Measurements from ENCODE around the gene ZNF385C. TPM values are rescaled to one million over a fixed set of nuclear protein-coding genes. Genes with fewer than 3 reads are reported as not detected.
"Not testable (repeated sequence)": the region's sequence is repeated elsewhere in the genome, so short reads cannot be mapped to it uniquely, and the experiment has no call there.

The ZNF385C gene
- total and polyA plus RNA-seq, 9 donors = 2.8 to 10.0 (median 7.6) TPM

- H3K4me1 ChIP-seq (ENCODE audit: control insufficient read depth, insufficient read depth, low read length) = peaks cover 50% of the 10 kb centered on the region
- H3K27ac ChIP-seq (ENCODE audit: low read length) = peak overlapping the region; percentile 52
- no peaks in the 10 kb centered on the region for H3K27me3 ChIP-seq (ENCODE audit: control insufficient read depth, insufficient read depth, low read length)
- DNase-seq = peak; percentile 42
- no peaks in the 10 kb centered on the region for H3K9me3 ChIP-seq (replicated peaks; ENCODE audit: control insufficient read depth, low read depth, low read length)
- WGBS (ENCODE audit: insufficient coverage) = 86% methylated on average over 9 of the region's 15 CpGs
- peaks cover 35% of the 10 kb centered on the region for H3K36me3 ChIP-seq (ENCODE audit: control insufficient read depth, insufficient read depth, low read length)
- H3K4me3 ChIP-seq (ENCODE audit: low read length) = no peak overlapping the region
Observed at GRCh38 chr17:42023524-42024349, 74.5 kb downstream of the ZNF385C start.

- not testable (repeated sequence) for DNase-seq; H3K9me3 ChIP-seq (replicated peaks; ENCODE audit: control insufficient read depth, low read depth, low read length); H3K27ac ChIP-seq (ENCODE audit: low read length); H3K27me3 ChIP-seq (ENCODE audit: control insufficient read depth, insufficient read depth, low read length)
- Histone ChIP-seq H3K36me3 (ENCODE audit: control insufficient read depth, insufficient read depth, low read length) (peaks cover 35% of the 10 kb centered on the region), H3K4me3 (ENCODE audit: low read length) (peak overlapping the region; percentile 86), H3K4me1 (ENCODE audit: control insufficient read depth, insufficient read depth, low read length) (peaks cover 39% of the 10 kb centered on the region)
- whole genome bisulfite sequencing (ENCODE audit: insufficient coverage) = no CpG with 5 or more reads among the region's 8 CpGs
Observed at GRCh38 chr17:42020845-42021244, 77.4 kb downstream of the ZNF385C start.

DNA sequence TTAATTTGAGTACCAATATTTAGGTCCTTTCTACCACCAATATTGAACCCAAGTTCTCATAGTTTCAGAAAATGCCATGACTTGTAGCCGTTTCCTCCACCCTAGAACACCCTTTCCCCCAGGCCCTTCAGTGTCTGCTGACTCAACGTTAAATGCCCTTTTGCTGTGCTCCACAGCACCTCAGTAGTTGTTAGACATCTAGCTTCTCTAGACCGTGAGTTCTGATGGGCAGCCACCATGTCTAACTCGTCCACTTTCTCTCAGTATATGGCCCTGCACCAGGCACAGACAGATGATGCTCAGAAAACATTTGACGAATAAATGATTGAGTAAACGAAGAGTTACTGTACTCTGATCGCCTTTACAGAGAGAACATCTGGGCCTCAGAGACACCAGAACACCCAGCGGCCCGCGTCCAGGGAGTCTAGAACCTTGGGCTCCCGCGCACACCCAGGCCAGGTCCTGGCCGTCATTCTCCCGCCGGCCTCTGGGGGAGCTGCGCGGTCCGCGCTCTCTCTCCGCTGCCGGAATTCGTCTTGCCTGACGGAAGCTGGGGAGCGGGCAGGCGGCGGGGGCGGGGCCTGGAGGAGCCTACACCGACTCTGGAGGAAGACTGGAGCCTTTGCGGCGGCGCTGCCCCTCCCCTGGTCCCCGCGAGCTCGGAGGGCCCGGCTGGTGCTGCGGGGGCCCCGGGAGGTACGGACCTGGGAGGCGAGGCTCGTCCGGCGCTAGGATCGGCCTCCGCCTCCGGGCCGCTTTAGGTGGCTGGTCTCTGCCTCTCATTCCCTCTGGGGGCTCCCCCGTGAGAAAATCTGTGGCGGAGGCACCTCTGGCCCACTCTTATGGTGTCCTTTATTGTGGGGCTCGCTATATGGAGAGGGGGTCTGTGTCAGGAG lies 78.5 kb downstream of the ZNF385C start, which contains the start of gene NKIRAS2:
TSS of gene NKIRAS2 (plus strand) at position 582 of the 896 bp plus-strand sequence. CDS start 1,488 bp downstream, outside the sequence.
- WGBS (ENCODE audit: insufficient coverage) = 5% methylated on average over 48 of the region's 49 CpGs

DNA sequence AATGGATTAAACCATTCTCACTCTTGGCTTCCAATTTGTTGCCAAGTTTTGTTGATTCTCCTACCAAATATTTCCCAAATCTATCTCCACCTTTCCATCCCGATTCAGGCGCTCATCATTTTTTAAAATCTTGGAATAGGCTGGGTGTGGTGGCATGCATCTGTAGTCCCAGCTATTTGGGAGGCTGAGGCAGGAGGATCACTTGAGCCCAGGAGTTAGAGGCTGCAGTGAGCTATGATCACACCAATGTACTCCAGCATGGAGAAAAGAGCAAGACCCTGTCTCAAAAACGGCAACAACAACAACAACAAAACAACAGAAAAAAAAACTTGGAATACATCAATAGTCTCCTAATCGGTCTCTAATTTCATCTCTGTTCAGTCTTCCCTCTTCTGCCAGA lies 79.3 kb downstream of the ZNF385C start:
- no peaks in the 10 kb centered on the region for H3K27me3 ChIP-seq (ENCODE audit: control insufficient read depth, insufficient read depth, low read length)
- no CpG with 5 or more reads among the region's 4 CpGs for WGBS (ENCODE audit: insufficient coverage)
- no peak overlapping the region for H3K4me3 ChIP-seq (ENCODE audit: low read length)
- H3K4me1 ChIP-seq (ENCODE audit: control insufficient read depth, insufficient read depth, low read length) = peaks cover 34% of the 10 kb centered on the region
- DNase-seq = no peak
- no peaks in the 10 kb centered on the region for H3K9me3 ChIP-seq (replicated peaks; ENCODE audit: control insufficient read depth, low read depth, low read length)
- peaks cover 30% of the 10 kb centered on the region for H3K36me3 ChIP-seq (ENCODE audit: control insufficient read depth, insufficient read depth, low read length)
- H3K27ac ChIP-seq (ENCODE audit: low read length) = no peak overlapping the region

More for the DNA sequence above, 78.5 kb downstream of the ZNF385C start, which contains the start of gene NKIRAS2:
- DNase-seq = peak; percentile 95
- H3K4me3 ChIP-seq (ENCODE audit: low read length) = peak within 1 kb of the TSS; percentile 86
- peaks cover 31% of the 10 kb centered on the region for H3K36me3 ChIP-seq (ENCODE audit: control insufficient read depth, insufficient read depth, low read length)
- H3K27me3 ChIP-seq (ENCODE audit: control insufficient read depth, insufficient read depth, low read length) = no peaks in the 10 kb centered on the region
- H3K4me1 ChIP-seq (ENCODE audit: control insufficient read depth, insufficient read depth, low read length) = peaks cover 37% of the 10 kb centered on the region
- H3K9me3 ChIP-seq (replicated peaks; ENCODE audit: control insufficient read depth, low read depth, low read length) = no peaks in the 10 kb centered on the region
- peak within 1 kb of the TSS; percentile 81 for H3K27ac ChIP-seq (ENCODE audit: low read length)

- peak overlapping the region; percentile 97 for H3K27ac ChIP-seq (ENCODE audit: low read length)
- no peaks in the 10 kb centered on the region for H3K9me3 ChIP-seq (replicated peaks; ENCODE audit: control insufficient read depth, low read depth, low read length)
- WGBS (ENCODE audit: insufficient coverage) = 0% methylated on average over 1 of the region's 3 CpGs
- peak overlapping the region; percentile 63 for H3K4me3 ChIP-seq (ENCODE audit: low read length)
- H3K27me3 ChIP-seq (ENCODE audit: control insufficient read depth, insufficient read depth, low read length) = no peaks in the 10 kb centered on the region
- peaks cover 23% of the 10 kb centered on the region for H3K36me3 ChIP-seq (ENCODE audit: control insufficient read depth, insufficient read depth, low read length)
- no peak for DNase-seq
- H3K4me1 ChIP-seq (ENCODE audit: control insufficient read depth, insufficient read depth, low read length) = peaks cover 31% of the 10 kb centered on the region
Observed at GRCh38 chr17:42018339-42018738, 79.9 kb downstream of the ZNF385C start.

- WGBS (ENCODE audit: insufficient coverage) = 0% methylated on average over 2 of the region's 11 CpGs
- Histone ChIP-seq H3K9me3 (replicated peaks; ENCODE audit: control insufficient read depth, low read depth, low read length) (no peaks in the 10 kb centered on the region), H3K4me3 (ENCODE audit: low read length) (peak overlapping the region; percentile 63), H3K36me3 (ENCODE audit: control insufficient read depth, insufficient read depth, low read length) (peaks cover 18% of the 10 kb centered on the region), H3K27ac (ENCODE audit: low read length) (peak overlapping the region; percentile 97), H3K4me1 (ENCODE audit: control insufficient read depth, insufficient read depth, low read length) (peaks cover 31% of the 10 kb centered on the region), H3K27me3 (ENCODE audit: control insufficient read depth, insufficient read depth, low read length) (no peaks in the 10 kb centered on the region)
- no peak for DNase-seq
Observed at GRCh38 chr17:42017866-42018200, 80.4 kb downstream of the ZNF385C start.

- H3K27me3 ChIP-seq (ENCODE audit: control insufficient read depth, insufficient read depth, low read length) = no peaks in the 10 kb centered on the region
- DNase-seq = peak; percentile 98
- peak within 1 kb of the TSS; percentile 63 for H3K4me3 ChIP-seq (ENCODE audit: low read length)
- under 1% methylated on average over 54 of the region's 70 CpGs for WGBS (ENCODE audit: insufficient coverage)
- H3K27ac ChIP-seq (ENCODE audit: low read length) = peak within 1 kb of the TSS; percentile 97
- peaks cover 31% of the 10 kb centered on the region for H3K4me1 ChIP-seq (ENCODE audit: control insufficient read depth, insufficient read depth, low read length)
- no peaks in the 10 kb centered on the region for H3K9me3 ChIP-seq (replicated peaks; ENCODE audit: control insufficient read depth, low read depth, low read length)
- H3K36me3 ChIP-seq (ENCODE audit: control insufficient read depth, insufficient read depth, low read length) = peaks cover 12% of the 10 kb centered on the region
Observed at GRCh38 chr17:42016941-42017865, 81.1 kb downstream of the ZNF385C start, which contains the start of gene DNAJC7. Gene DNAJC7 (minus strand): TSS chr17:42017439. CDS start chr17:42017416, 23 bp downstream.

DNA sequence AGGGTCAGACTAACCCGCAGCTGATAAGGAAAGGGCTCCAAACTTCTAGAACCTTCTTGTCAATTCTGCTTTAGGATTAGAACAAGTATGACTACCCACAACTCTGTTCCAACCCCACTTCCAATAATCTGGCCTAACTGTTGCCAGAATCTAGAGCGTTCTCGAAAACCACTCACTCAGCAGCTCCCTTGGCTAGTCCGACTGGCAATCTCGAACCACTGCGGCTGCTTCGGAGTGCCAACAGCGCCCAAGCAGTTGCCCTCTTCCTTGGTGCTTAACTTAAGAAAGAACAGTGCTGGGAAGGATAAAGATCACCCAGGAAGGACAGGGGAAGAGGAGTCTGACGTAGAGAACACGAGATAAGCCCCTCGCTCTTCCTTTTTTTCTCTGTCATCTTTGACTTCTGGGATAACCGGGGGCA lies 81.9 kb downstream of the ZNF385C start:
- peaks cover 31% of the 10 kb centered on the region for H3K4me1 ChIP-seq (ENCODE audit: control insufficient read depth, insufficient read depth, low read length)
- WGBS (ENCODE audit: insufficient coverage) = 19% methylated on average over 5 of the region's 12 CpGs
- H3K4me3 ChIP-seq (ENCODE audit: low read length) = peak overlapping the region; percentile 63
- no peaks in the 10 kb centered on the region for H3K9me3 ChIP-seq (replicated peaks; ENCODE audit: control insufficient read depth, low read depth, low read length)
- H3K27me3 ChIP-seq (ENCODE audit: control insufficient read depth, insufficient read depth, low read length) = no peaks in the 10 kb centered on the region
- DNase-seq = peak; percentile 39
- H3K27ac ChIP-seq (ENCODE audit: low read length) = peak overlapping the region; percentile 97
- H3K36me3 ChIP-seq (ENCODE audit: control insufficient read depth, insufficient read depth, low read length) = peaks cover 8% of the 10 kb centered on the region

DNA sequence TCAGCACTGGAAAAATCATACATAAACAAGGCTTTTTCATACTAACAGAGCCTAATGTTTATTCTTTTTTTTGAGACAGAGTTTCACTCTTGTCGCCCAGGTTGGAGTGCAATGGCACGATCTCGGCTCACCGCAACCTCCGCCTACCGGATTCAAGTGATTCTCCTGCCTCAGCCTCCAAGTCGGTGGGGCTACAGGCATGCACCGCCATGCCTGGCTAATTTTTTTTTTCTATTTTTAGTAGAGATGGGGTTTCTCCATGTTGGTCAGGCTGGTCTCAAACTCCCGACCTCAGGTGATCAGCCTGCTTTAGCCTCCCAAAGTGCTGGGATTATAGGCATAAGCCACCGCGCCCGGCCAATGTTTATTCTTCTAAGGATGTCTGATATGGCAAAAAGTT lies 84.5 kb downstream of the ZNF385C start:
- H3K27me3 ChIP-seq (ENCODE audit: control insufficient read depth, insufficient read depth, low read length); H3K4me3 ChIP-seq (ENCODE audit: low read length); H3K9me3 ChIP-seq (replicated peaks; ENCODE audit: control insufficient read depth, low read depth, low read length); H3K27ac ChIP-seq (ENCODE audit: low read length); H3K36me3 ChIP-seq (ENCODE audit: control insufficient read depth, insufficient read depth, low read length); DNase-seq: not testable (repeated sequence)
- WGBS (ENCODE audit: insufficient coverage) = 100% methylated on average over 1 of the region's 12 CpGs
- H3K4me1 ChIP-seq (ENCODE audit: control insufficient read depth, insufficient read depth, low read length) = peaks cover 20% of the 10 kb centered on the region
